SK-N-SH treated with all-trans-retinoic acid at 6 μM for 48 hours (cell line): ENCODE measurements around the gene FAM228B.

ENCODE experiments used
- ATAC-seq: fragments of 200-7000 bp; cut with Tn5 transposase; 3 replicates; pipeline ENCODE4 v1.9.1; 2020; ENCODE audit warnings: mild to moderate bottlenecking, moderate library complexity
- ARNTL ChIP-seq: fragments of 450-650 bp; formaldehyde crosslinking; IDR thresholded peaks from 2 replicates; pipeline ENCODE4 v1.5.0; 2020; ENCODE audit warnings: low read depth, mild to moderate bottlenecking, moderate library complexity, borderline replicate concordance
- BACH2 ChIP-seq: fragments of 250-450 bp; sonication (Bioruptor Pico); IDR thresholded peaks from 2 replicates; pipeline ENCODE4 v1.9.0; 2021; ENCODE audit warnings: mild to moderate bottlenecking, borderline replicate concordance
- CSDC2 ChIP-seq: fragments of 250-450 bp; sonication (Bioruptor Pico); IDR thresholded peaks from 2 replicates; pipeline ENCODE4 v1.5.0; 2020; ENCODE audit warnings: mild to moderate bottlenecking, moderate library complexity
- CSRNP3 ChIP-seq: fragments of 250-450 bp; sonication (Bioruptor Pico); IDR thresholded peaks from 2 replicates; pipeline ENCODE4 v1.5.1; 2021; ENCODE audit warnings: mild to moderate bottlenecking, moderate library complexity
- ESRRG ChIP-seq: fragments of 250-450 bp; sonication (Bioruptor Pico); IDR thresholded peaks from 2 replicates; pipeline ENCODE4 v1.6.1; 2021; ENCODE audit warnings: mild to moderate bottlenecking
- GLIS3 ChIP-seq: fragments of 250-450 bp; sonication (Bioruptor Pico); IDR thresholded peaks from 2 replicates; pipeline ENCODE4 v1.5.0; 2020; ENCODE audit warnings: mild to moderate bottlenecking, moderate library complexity
- ISL1 ChIP-seq: fragments of 250-450 bp; sonication (Bioruptor Pico); IDR thresholded peaks from 2 replicates; pipeline ENCODE4 v2.1.2; 2022; ENCODE audit warnings: mild to moderate bottlenecking, moderate library complexity
- OSR1 ChIP-seq: fragments of 250-450 bp; sonication (Bioruptor Pico); IDR thresholded peaks from 2 replicates; pipeline ENCODE4 v1.8.0; 2022; ENCODE audit warnings: moderate library complexity, mild to moderate bottlenecking, inconsistent platforms
- RARB ChIP-seq: fragments of 250-450 bp; sonication (Bioruptor Pico); IDR thresholded peaks from 2 replicates; pipeline ENCODE4 v1.8.0; 2021; ENCODE audit warnings: mild to moderate bottlenecking, moderate library complexity
- SNAI2 ChIP-seq: fragments of 250-450 bp; sonication (Bioruptor Pico); IDR thresholded peaks from 2 replicates; pipeline ENCODE4 v1.5.0; 2020; ENCODE audit warnings: mild to moderate bottlenecking, moderate library complexity
- TCF4 ChIP-seq: fragments of 250-450 bp; sonication (Bioruptor Pico); IDR thresholded peaks from 2 replicates; pipeline ENCODE4 v1.8.0; 2021; ENCODE audit warnings: mild to moderate bottlenecking, moderate library complexity, borderline replicate concordance
- TOX ChIP-seq: fragments of 250-450 bp; sonication (Bioruptor Pico); IDR thresholded peaks from 2 replicates; pipeline ENCODE4 v1.8.0; 2021; ENCODE audit warnings: mild to moderate bottlenecking, moderate library complexity, borderline replicate concordance
- TSHZ2 ChIP-seq: fragments of 250-450 bp; sonication (Bioruptor Pico); IDR thresholded peaks from 2 replicates; pipeline ENCODE4 v1.5.0; 2020; ENCODE audit warnings: mild to moderate bottlenecking, moderate library complexity
- ZC3H10 ChIP-seq: fragments of 250-450 bp; sonication (Bioruptor Pico); IDR thresholded peaks from 2 replicates; pipeline ENCODE4 v1.5.1; 2021; ENCODE audit warnings: mild to moderate bottlenecking, moderate library complexity
- ZFP3 ChIP-seq: fragments of 250-450 bp; sonication (Bioruptor Pico); IDR thresholded peaks from 2 replicates; pipeline ENCODE4 v1.5.0; 2020; ENCODE audit warnings: mild to moderate bottlenecking, moderate library complexity
- ZFP30 ChIP-seq: fragments of 450-650 bp; formaldehyde crosslinking; IDR thresholded peaks from 2 replicates; pipeline ENCODE4 v1.5.0; 2022; ENCODE audit warnings: mild to moderate bottlenecking, moderate library complexity
- ZNF565 ChIP-seq: fragments of 450-650 bp; formaldehyde crosslinking; conservative IDR thresholded peaks from 2 replicates; pipeline ENCODE4 v1.5.0; 2020; ENCODE audit warnings: low read depth, mild to moderate bottlenecking, moderate library complexity
- ZNF70 ChIP-seq: fragments of 450-650 bp; formaldehyde crosslinking; IDR thresholded peaks from 2 replicates; pipeline ENCODE4 v1.5.0; 2020; ENCODE audit warnings: mild to moderate bottlenecking, moderate library complexity
- ZNF8 ChIP-seq: fragments of 450-650 bp; formaldehyde crosslinking; IDR thresholded peaks from 2 replicates; pipeline ENCODE4 v1.5.0; 2020; ENCODE audit warnings: mild to moderate bottlenecking, moderate library complexity
- TF ChIP-seq, protein P1 (sequence below): fragments of 250-450 bp; sonication (Bioruptor Pico); IDR thresholded peaks from 2 replicates; pipeline ENCODE4 v1.8.0; 2021; ENCODE audit warnings: low read depth, mild to moderate bottlenecking, moderate library complexity, borderline replicate concordance
- TF ChIP-seq, protein P2 (sequence below): fragments of 250-450 bp; sonication (Bioruptor Pico); IDR thresholded peaks from 2 replicates; pipeline ENCODE4 v1.5.1; 2020; ENCODE audit warnings: low read depth, mild to moderate bottlenecking, moderate library complexity
- TF ChIP-seq, protein P3 (sequence below): fragments of 250-450 bp; sonication (Bioruptor Pico); IDR thresholded peaks from 2 replicates; pipeline ENCODE4 v1.8.0; 2020; ENCODE audit warnings: mild to moderate bottlenecking, moderate library complexity, borderline replicate concordance

The FAM228B gene

DNA sequence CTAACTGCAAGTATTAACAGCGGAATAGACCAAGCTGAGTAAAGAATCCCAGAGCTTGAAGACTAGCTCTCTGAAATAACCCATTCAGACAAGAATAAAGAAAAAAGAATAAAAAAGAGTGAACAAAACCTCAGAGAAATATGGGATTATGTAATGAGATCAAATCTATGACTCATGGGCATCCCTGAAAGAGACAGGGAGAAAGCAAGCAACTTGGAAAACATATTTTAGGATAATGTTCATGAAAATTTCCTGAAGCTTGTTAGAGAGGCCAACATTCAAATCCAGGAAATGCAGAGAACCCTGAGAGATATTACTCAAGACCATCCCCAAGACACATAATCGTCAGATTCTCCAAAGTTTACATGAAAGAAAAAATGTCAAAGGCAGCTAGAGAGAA is 17.5 kb upstream of the FAM228B start:
- no peak for TF ChIP-seq SNAI2 (CRISPR knock-in tag)
- no peak for ATAC-seq

- no peak for ATAC-seq
- TF ChIP-seq ZFP30 (CRISPR knock-in tag) (no peak), ZNF565 (CRISPR knock-in tag) (no peak), ARNTL (CRISPR knock-in tag) (no peak), GLIS3 (no peak), OSR1 (CRISPR knock-in tag) (no peak), RARB (no peak), TSHZ2 (no peak), ZNF70 (CRISPR knock-in tag) (no peak), TCF4 (CRISPR knock-in tag) (no peak), ESRRG (CRISPR knock-in tag) (no peak), ZNF8 (CRISPR knock-in tag) (no peak), ZC3H10 (no peak), CSDC2 (CRISPR knock-in tag) (no peak), CSRNP3 (CRISPR knock-in tag) (no peak), ZFP3 (CRISPR knock-in tag) (no peak), BACH2 (CRISPR knock-in tag) (no peak), ISL1 (CRISPR knock-in tag) (no peak)
- TF ChIP-seq, protein P1, sequence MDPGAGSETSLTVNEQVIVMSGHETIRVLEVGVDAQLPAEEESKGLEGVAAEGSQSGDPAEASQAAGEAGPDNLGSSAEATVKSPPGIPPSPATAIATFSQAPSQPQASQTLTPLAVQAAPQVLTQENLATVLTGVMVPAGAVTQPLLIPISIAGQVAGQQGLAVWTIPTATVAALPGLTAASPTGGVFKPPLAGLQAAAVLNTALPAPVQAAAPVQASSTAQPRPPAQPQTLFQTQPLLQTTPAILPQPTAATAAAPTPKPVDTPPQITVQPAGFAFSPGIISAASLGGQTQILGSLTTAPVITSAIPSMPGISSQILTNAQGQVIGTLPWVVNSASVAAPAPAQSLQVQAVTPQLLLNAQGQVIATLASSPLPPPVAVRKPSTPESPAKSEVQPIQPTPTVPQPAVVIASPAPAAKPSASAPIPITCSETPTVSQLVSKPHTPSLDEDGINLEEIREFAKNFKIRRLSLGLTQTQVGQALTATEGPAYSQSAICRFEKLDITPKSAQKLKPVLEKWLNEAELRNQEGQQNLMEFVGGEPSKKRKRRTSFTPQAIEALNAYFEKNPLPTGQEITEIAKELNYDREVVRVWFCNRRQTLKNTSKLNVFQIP (CRISPR knock-in tag) = no peak
- TF ChIP-seq, protein P2, sequence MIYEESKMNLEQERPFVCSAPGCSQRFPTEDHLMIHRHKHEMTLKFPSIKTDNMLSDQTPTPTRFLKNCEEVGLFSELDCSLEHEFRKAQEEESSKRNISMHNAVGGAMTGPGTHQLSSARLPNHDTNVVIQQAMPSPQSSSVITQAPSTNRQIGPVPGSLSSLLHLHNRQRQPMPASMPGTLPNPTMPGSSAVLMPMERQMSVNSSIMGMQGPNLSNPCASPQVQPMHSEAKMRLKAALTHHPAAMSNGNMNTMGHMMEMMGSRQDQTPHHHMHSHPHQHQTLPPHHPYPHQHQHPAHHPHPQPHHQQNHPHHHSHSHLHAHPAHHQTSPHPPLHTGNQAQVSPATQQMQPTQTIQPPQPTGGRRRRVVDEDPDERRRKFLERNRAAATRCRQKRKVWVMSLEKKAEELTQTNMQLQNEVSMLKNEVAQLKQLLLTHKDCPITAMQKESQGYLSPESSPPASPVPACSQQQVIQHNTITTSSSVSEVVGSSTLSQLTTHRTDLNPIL (CRISPR knock-in tag) = no peak
- TF ChIP-seq, protein P3, sequence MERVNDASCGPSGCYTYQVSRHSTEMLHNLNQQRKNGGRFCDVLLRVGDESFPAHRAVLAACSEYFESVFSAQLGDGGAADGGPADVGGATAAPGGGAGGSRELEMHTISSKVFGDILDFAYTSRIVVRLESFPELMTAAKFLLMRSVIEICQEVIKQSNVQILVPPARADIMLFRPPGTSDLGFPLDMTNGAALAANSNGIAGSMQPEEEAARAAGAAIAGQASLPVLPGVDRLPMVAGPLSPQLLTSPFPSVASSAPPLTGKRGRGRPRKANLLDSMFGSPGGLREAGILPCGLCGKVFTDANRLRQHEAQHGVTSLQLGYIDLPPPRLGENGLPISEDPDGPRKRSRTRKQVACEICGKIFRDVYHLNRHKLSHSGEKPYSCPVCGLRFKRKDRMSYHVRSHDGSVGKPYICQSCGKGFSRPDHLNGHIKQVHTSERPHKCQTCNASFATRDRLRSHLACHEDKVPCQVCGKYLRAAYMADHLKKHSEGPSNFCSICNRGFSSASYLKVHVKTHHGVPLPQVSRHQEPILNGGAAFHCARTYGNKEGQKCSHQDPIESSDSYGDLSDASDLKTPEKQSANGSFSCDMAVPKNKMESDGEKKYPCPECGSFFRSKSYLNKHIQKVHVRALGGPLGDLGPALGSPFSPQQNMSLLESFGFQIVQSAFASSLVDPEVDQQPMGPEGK (CRISPR knock-in tag) = no peak
Observed at GRCh38 chr2:24106786-24107185, 16.5 kb upstream of the FAM228B start.

DNA sequence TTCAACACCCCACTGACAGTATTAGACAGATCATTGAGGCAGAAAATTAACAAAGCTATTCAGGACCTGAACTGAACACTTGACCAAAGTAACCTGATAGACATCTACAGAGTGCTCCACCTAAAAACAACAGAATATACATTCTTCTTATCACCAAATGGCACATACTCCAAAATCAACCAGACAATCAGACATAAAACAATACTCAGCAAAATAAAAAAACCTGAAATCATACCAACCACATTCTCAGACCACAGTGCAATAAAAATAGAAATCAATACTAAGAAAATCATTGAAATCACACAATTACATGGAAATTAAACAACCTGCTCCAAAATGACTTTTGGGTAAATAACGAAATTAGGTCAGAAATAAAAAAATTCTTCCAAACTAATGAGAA is 15.9 kb upstream of the FAM228B start:
- no peak for ATAC-seq
- no peak for TF ChIP-seq ESRRG (CRISPR knock-in tag)
- no peak for TF ChIP-seq ZFP3 (CRISPR knock-in tag)
- TF ChIP-seq ZNF8 (CRISPR knock-in tag) = no peak
- TF ChIP-seq ISL1 (CRISPR knock-in tag) = no peak
- TF ChIP-seq, protein P3 (CRISPR knock-in tag) = no peak
- TF ChIP-seq CSDC2 (CRISPR knock-in tag) = no peak
- no peak for TF ChIP-seq ZC3H10
- TF ChIP-seq ZNF70 (CRISPR knock-in tag) = no peak
- TF ChIP-seq, protein P2 (CRISPR knock-in tag) = no peak
- TF ChIP-seq ZFP30 (CRISPR knock-in tag) = no peak
- no peak for TF ChIP-seq TSHZ2
- no peak for TF ChIP-seq TOX (CRISPR knock-in tag)
- no peak for TF ChIP-seq BACH2 (CRISPR knock-in tag)
- no peak for TF ChIP-seq RARB
